Calu3 (cell line): ENCODE data around the gene SLC25A21. TPM values are rescaled to one million over a fixed set of nuclear protein-coding genes. Genes with fewer than 3 reads are reported as not detected.
"Not testable (repeated sequence)": the region's sequence is repeated elsewhere in the genome, so short reads cannot be mapped to it uniquely, and the experiment has no call there.

Source experiments
- BruUV-seq: library from RNA; stranded (reverse); fragments of 400-500 nt; replicated peaks from 2 replicates; lab custom pipeline; 2021; lab: Mats Ljungman, UMichigan
- CTCF ChIA-PET: fragments of 300-600 bp; sonication (Branson Sonifier 250); formaldehyde crosslinking; loops from one replicate; lab custom pipeline; 2022; ENCODE audit warnings: antibody characterized with exemption; lab: Charles Lee
- DNase-seq: peaks from one replicate; pipeline ENCODE4 v3.0.0; 2022
- H3K27ac Mint-ChIP-seq: one replicate; pipeline ENCODE4 v1.8.0; 2022; ENCODE audit warnings: mixed read lengths; ENCODE audit not compliant: unreplicated experiment
- H3K27me3 Mint-ChIP-seq: one replicate; pipeline ENCODE4 v1.8.0; 2022; ENCODE audit warnings: mixed read lengths; ENCODE audit not compliant: unreplicated experiment
- H3K36me3 Mint-ChIP-seq: one replicate; pipeline ENCODE4 v1.8.0; 2022; ENCODE audit warnings: mild to moderate bottlenecking, moderate library complexity, mixed read lengths; ENCODE audit not compliant: insufficient read depth, unreplicated experiment
- H3K4me1 Mint-ChIP-seq: one replicate; pipeline ENCODE4 v1.8.0; 2022; ENCODE audit warnings: mild to moderate bottlenecking, low read depth, mixed read lengths; ENCODE audit not compliant: unreplicated experiment
- H3K4me3 Mint-ChIP-seq: one replicate; pipeline ENCODE4 v1.8.0; 2022; ENCODE audit warnings: mild to moderate bottlenecking, low read depth, moderate library complexity, mixed read lengths; ENCODE audit not compliant: unreplicated experiment
- H3K9me3 Mint-ChIP-seq: one replicate; pipeline ENCODE4 v1.8.0; 2022; ENCODE audit warnings: low read depth, mixed read lengths; ENCODE audit not compliant: unreplicated experiment
- intact Hi-C: fragments of 100-400 bp; cut with micrococcal nuclease; formaldehyde crosslinking; loops from one replicate; pipeline ENCODE4 v1.10.0; 2022; ENCODE audit not compliant: unreplicated experiment
- total RNA-seq: library from RNA; stranded (reverse); gene quantifications from 2 replicates; pipeline ENCODE4 v1.2.3, GENCODE V29; 2022
- TF ChIP-seq, protein P1 (sequence below): fragments of 200-600 bp; IDR thresholded peaks from one replicate; pipeline ENCODE4 v1.8.0; 2022; ENCODE audit warnings: antibody characterized with exemption; ENCODE audit not compliant: unreplicated experiment

Gene SLC25A21
- total RNA-seq, 1 experiment from 2014 or later, result 1.4 TPM

DNA sequence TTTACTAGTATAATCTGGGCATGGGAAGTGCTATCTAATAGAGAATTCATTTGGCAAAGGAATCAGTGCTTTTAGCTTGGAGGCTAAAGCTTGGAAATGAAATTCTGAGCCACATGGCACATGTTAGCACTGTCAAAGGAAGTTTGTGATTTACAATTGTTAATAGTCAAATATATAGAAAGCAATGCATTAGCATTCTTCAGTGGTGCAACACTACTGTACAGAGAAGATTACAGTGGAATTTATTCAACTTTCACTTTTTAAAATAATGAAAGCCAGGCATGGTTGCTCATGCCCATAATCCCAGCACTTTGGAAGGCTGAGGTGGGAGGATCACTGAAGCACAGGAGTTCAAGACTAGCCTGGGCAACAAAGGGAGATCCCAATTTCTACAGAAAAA, 464.8 kb downstream of the SLC25A21 start:
- H3K4me3 Mint-ChIP-seq, result no peak overlapping the region
- no peaks in the 10 kb centered on the region for H3K9me3 Mint-ChIP-seq
- no peaks in the 10 kb centered on the region for H3K36me3 Mint-ChIP-seq
- intact Hi-C loops, result no loop called here
- DNase-seq, result no peak
- H3K27ac Mint-ChIP-seq, result no peak overlapping the region
- CTCF ChIA-PET, result no interaction called here
- no peaks in the 10 kb centered on the region for H3K27me3 Mint-ChIP-seq
- no TSS peak for BruUV-seq
- H3K4me1 Mint-ChIP-seq, result no peaks in the 10 kb centered on the region
- TF ChIP-seq, protein P1, sequence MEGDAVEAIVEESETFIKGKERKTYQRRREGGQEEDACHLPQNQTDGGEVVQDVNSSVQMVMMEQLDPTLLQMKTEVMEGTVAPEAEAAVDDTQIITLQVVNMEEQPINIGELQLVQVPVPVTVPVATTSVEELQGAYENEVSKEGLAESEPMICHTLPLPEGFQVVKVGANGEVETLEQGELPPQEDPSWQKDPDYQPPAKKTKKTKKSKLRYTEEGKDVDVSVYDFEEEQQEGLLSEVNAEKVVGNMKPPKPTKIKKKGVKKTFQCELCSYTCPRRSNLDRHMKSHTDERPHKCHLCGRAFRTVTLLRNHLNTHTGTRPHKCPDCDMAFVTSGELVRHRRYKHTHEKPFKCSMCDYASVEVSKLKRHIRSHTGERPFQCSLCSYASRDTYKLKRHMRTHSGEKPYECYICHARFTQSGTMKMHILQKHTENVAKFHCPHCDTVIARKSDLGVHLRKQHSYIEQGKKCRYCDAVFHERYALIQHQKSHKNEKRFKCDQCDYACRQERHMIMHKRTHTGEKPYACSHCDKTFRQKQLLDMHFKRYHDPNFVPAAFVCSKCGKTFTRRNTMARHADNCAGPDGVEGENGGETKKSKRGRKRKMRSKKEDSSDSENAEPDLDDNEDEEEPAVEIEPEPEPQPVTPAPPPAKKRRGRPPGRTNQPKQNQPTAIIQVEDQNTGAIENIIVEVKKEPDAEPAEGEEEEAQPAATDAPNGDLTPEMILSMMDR, result no peak

DNA sequence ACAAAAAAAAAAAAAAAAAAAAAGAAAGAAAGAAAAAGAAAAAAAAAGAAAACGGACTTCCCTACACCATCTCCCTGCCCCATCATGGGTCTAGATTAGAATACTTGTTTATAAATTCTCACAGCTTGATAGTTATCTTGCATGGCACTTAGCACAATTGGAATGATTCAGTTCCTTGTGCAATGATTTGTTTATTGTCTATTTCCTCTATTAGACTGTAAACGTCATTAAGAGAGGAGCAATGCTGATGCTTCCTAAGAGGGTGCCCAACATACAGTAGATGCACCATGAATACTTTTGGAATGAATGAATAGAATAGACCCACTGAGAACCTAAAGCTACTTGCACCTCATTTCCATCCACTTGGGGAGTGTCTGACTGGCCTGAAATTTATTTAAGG, 469.9 kb downstream of the SLC25A21 start:
- intact Hi-C loops, result no loop called here
- BruUV-seq, result no TSS peak
- no peak overlapping the region for H3K27ac Mint-ChIP-seq
- peaks cover 3% of the 10 kb centered on the region for H3K9me3 Mint-ChIP-seq
- H3K27me3 Mint-ChIP-seq, result peaks cover 13% of the 10 kb centered on the region
- CTCF ChIA-PET, result no interaction called here
- H3K4me1 Mint-ChIP-seq, result no peaks in the 10 kb centered on the region
- H3K36me3 Mint-ChIP-seq, result no peaks in the 10 kb centered on the region
- DNase-seq, result no peak
- TF ChIP-seq, protein P1, result no peak
- H3K4me3 Mint-ChIP-seq, result no peak overlapping the region

DNA sequence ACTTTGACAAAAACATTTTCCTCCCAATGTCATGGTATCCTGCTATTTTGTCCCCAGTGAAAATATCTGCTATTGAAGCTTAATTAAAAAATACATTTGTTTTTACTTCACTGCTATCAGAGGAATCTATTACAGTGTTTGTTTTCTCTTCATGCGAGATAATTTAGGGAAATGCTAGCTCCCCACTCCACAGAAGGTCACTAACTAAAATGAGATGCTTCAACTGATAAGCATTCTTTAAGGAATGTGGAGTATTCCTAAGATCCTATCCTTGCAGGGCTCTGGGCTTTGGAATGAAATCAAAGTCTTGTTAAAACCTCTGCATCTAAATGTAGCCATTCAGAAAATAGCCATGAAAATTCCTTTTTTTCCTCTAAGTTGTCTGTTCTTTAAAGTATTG, 471.3 kb downstream of the SLC25A21 start:
- Mint-ChIP-seq H3K27ac (no peak overlapping the region), H3K27me3 (peaks cover 26% of the 10 kb centered on the region), H3K4me1 (no peaks in the 10 kb centered on the region), H3K4me3 (no peak overlapping the region), H3K36me3 (no peaks in the 10 kb centered on the region), H3K9me3 (peaks cover 8% of the 10 kb centered on the region)
- intact Hi-C loops, result no loop called here
- DNase-seq, result no peak
- TF ChIP-seq, protein P1, result no peak
- no TSS peak for BruUV-seq
- CTCF ChIA-PET, result interaction anchor here (0.6 to 1.1 kb wide), 2 partner anchors 10 to 751 kb away, joined by 3 to 6 read pairs; no protein-coding TSS in a partner anchor

DNA sequence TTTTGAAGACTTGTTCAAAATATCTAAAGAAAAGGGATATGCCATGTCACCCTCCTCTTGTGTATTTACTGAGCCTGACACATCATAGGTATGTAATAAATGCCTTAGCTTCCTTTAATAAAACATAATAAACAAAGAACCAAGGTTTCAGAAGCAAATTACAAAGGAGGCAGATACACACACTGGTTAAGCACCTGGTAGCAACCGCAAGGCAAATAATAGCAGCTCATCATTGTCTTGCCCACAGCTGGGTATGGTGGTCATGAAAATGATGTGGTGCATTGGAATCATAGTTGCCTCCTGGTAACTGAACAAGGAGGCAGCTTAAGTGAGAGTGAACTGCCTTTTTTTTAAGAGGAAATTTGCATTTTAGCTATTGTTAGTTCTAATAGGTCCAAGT, 471.8 kb downstream of the SLC25A21 start:
- intact Hi-C loops, result no loop called here
- Mint-ChIP-seq H3K4me1 (no peaks in the 10 kb centered on the region), H3K27ac (no peak overlapping the region), H3K4me3 (no peak overlapping the region), H3K27me3 (peaks cover 27% of the 10 kb centered on the region), H3K36me3 (no peaks in the 10 kb centered on the region), H3K9me3 (peaks cover 8% of the 10 kb centered on the region)
- TF ChIP-seq, protein P1, result no peak
- no TSS peak for BruUV-seq
- CTCF ChIA-PET, result interaction anchor here (1.1 kb wide), 1 partner anchor 10 kb away, joined by 3 read pairs; no protein-coding TSS in a partner anchor
- no peak for DNase-seq

DNA sequence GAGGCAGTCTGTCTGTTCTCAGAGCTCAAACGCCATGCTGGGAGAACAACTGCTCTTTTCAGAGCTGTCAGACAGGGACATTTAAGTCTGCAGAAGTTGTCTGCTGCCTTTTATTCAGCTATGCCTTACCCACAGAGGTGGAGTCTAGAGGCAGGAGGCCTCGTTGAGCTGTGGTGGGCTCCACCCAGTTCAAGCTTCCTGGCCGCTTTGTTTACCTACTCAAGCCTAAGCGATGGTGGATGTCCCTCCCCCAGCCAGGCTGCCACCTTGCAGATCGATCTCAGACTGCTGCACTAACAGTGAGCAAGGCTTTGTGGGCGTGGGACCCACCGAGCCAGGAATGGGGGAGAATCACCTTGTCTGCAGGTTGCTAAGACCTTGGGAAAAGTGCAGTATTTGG, 473.0 kb downstream of the SLC25A21 start:
- intact Hi-C loops, CTCF ChIA-PET, H3K4me1 Mint-ChIP-seq, H3K4me3 Mint-ChIP-seq, H3K9me3 Mint-ChIP-seq, H3K27ac Mint-ChIP-seq, BruUV-seq, H3K36me3 Mint-ChIP-seq: not testable (repeated sequence)
- H3K27me3 Mint-ChIP-seq, result peaks cover 27% of the 10 kb centered on the region
- DNase-seq, result peak; percentile 21
